Measurements from ENCODE around the gene LGALS3BP. TPM values are rescaled to one million over a fixed set of nuclear protein-coding genes. Genes with fewer than 3 reads are reported as not detected.
A peak's percentile ranks its signal among the peaks of the same experiment; 100 is the strongest.

LGALS3BP gene
- total and polyA plus RNA-seq, 4 donors: 70.7 to 174 (median 133) TPM

DNA sequence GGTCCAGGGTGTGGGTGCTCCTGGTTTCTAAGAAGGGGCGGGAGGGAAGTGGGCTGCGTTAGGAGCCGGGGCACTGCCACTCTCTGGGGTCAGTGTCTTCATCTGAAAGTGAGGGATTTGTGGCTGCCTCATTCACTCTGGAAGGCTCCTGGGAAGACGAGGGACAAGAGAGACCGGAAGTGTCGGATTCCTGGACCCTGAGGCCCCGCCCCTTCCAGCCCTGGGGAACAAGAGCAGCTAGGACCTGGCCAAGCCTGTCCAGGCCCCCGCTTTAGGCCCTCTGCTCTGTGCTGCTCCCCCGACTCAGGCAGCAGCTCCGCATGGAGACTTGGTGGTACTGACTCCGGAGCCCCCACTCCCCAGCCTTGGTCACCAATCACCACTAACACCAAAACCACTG, 6.5 kb downstream of the LGALS3BP start:
- WGBS, 2 donors: 77 to 86% methylated on average over 11 of the region's 11 CpGs
- H3K36me3 ChIP-seq (ENCODE audit: control insufficient read depth in 1 of 2, insufficient read depth in 2 of 2, low read length in 1 of 2): no peaks in the 10 kb centered on the region
- no peaks in the 10 kb centered on the region for H3K27me3 ChIP-seq (ENCODE audit: control insufficient read depth in 1 of 2, insufficient read depth in 2 of 2, low read length in 1 of 2)
- DNase-seq: no peak
- no peak for ATAC-seq (ENCODE audit: low FRiP score)
- no peaks in the 10 kb centered on the region for H3K4me1 ChIP-seq (ENCODE audit: control insufficient read depth in 1 of 2, insufficient read depth in 2 of 2, low read length in 2 of 2)
- H3K4me3 ChIP-seq (ENCODE audit: low read length in 2 of 2): no peak overlapping the region
- no peak overlapping the region for H3K27ac ChIP-seq (ENCODE audit: low read depth in 1 of 2, low read length in 2 of 2)
- intact Hi-C loops (cut with DNase I): loop anchor here (5.0 kb wide), 4 partner anchors 36 to 106 kb away; no protein-coding TSS in a partner anchor
- no peaks in the 10 kb centered on the region for H3K9me3 ChIP-seq (ENCODE audit: control insufficient read depth, low read length)

DNA sequence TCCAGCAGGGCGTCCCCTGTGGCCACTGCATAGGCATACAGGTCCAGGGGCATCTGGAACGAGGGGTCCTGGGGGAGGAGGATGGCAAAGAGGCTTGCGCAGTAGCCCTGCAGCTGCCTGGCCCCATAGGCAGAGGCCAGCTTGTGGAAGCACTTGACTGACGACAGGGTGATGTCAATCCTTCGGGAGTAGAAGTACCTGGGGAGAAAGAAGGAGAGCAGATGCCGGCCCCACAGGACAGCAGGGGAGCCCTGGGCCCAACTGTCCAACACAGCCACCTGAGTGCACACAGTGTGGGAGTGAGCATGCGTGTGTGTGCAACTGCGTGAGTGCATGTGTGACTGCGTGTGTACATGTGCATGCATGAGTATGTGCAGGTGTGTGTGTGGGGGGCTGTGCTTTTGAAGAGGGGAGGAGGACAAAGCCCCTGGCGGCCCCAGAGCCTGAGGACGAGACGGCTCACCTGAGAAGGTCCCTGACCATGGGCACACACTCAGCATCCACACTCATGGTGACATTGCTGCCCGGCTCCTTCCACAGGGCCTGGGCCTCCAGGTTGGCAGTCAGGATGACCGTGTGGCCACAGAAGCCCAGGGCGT, 7.1 kb downstream of the LGALS3BP start:
- Histone ChIP-seq H3K4me1 (ENCODE audit: control insufficient read depth in 1 of 2, insufficient read depth in 2 of 2, low read length in 2 of 2) (no peaks in the 10 kb centered on the region), H3K4me3 (ENCODE audit: low read length in 2 of 2) (no peak overlapping the region), H3K27me3 (ENCODE audit: control insufficient read depth in 1 of 2, insufficient read depth in 2 of 2, low read length in 1 of 2) (no peaks in the 10 kb centered on the region), H3K27ac (ENCODE audit: low read depth in 1 of 2, low read length in 2 of 2) (no peak overlapping the region), H3K36me3 (ENCODE audit: control insufficient read depth in 1 of 2, insufficient read depth in 2 of 2, low read length in 1 of 2) (no peaks in the 10 kb centered on the region), H3K9me3 (ENCODE audit: control insufficient read depth, low read length) (no peaks in the 10 kb centered on the region)
- DNase-seq (no peak), ATAC-seq (ENCODE audit: low FRiP score) (no peak)
- 89 to 92% methylated on average over 15 of the region's 15 CpGs for WGBS, 2 donors
- intact Hi-C loops (cut with DNase I): loop anchor here (5.0 kb wide), 4 partner anchors 35 to 105 kb away; no protein-coding TSS in a partner anchor

DNA sequence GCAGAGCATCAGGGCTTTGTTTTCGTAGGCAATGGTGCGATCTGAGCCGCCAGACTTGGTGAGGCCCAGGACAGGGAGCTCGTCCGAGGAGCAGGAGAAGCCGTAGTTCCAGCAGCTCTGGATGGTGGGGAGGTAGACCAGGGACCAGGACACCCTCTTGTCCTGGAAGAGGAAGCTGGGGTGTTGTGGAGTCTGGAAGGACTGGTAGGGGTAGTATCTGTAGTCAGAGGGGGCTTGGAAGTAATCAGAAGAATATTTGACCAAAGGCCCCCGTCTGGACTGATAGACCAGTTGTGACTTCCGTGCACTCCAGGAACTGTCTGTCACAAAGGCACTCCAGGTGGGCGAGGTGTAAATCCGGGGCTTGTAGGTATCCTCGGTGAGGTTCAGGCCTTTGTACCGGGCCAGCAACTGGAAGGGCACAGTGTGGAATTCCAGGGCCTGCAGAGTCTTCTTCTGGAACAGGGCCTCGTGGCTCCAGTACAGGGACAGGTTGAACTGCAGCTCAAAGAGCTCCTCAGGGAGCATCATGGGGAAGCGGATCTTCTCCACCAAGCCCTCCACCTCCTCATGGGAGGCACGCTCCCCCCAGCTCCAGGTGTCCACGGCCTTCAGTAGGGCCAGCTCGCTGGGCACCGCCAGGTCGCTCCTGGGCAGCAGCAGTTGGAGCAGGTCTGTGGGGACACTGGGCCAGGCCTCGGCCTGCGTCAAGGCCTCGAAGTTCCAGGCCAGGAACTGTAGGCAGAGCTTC, 7.8 kb downstream of the LGALS3BP start:
- no peak for ATAC-seq (ENCODE audit: low FRiP score)
- H3K27ac ChIP-seq (ENCODE audit: low read depth in 1 of 2, low read length in 2 of 2): no peak overlapping the region

DNA sequence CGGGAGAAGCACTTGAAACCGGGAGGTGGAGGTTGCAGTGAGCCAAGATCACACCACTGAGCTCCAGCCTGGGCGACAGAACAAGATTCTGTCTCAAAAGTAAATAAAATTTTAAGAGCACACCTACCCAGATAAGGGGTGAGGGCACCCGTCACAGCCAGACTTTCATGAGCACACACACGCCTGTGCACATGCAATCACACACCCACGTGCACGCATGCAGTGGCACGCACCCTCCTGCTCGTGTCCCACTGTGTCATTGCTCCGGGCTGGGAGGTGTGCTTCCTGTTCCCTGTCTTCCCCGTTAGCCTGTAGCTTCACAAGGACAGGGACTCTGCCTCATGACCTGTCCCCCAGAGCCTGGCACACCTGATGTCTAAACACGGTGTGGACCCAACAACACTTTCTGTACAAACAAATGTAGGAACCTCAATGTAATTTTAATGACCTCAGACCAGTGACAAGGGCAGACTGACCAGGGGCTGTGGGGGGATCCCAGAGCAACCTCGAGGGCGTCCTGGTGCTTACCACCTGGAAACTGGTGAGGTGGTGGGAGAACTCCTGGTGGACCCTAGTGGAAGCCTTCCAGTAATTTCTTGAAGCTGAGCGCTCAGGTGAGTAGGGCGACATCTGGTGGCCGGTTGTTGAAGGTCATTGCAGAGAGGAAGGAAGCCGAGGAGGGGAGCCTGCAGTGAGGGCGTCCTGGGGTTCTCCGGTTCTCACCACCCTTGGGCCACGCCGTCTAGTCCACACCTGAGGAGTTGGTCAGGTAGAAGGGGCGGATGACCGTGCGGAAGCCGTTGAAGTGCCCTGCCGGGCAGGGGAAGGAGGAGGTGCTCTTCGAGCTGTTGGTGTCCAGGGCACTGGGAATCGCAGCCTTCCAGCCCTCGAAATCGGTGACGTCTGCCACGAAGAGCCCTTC, 8.6 kb downstream of the LGALS3BP start:
- ATAC-seq (ENCODE audit: low FRiP score) (peak; percentile 71), DNase-seq (peak; percentile 89 to 94)
- H3K27ac ChIP-seq (ENCODE audit: low read depth in 1 of 2, low read length in 2 of 2): no peak overlapping the region
- H3K9me3 ChIP-seq (ENCODE audit: control insufficient read depth, low read length): no peaks in the 10 kb centered on the region
- H3K36me3 ChIP-seq (ENCODE audit: control insufficient read depth in 1 of 2, insufficient read depth in 2 of 2, low read length in 1 of 2): no peaks in the 10 kb centered on the region
- H3K4me1 ChIP-seq (ENCODE audit: control insufficient read depth in 1 of 2, insufficient read depth in 2 of 2, low read length in 2 of 2): no peaks in the 10 kb centered on the region
- intact Hi-C loops (cut with DNase I): loop anchor here (1.0 to 5.0 kb wide), 5 partner anchors 34 to 106 kb away; no protein-coding TSS in a partner anchor
- no peaks in the 10 kb centered on the region for H3K27me3 ChIP-seq (ENCODE audit: control insufficient read depth in 1 of 2, insufficient read depth in 2 of 2, low read length in 1 of 2)
- 26 to 30% methylated on average over 33 of the region's 33 CpGs for WGBS, 2 donors
- no peak overlapping the region for H3K4me3 ChIP-seq (ENCODE audit: low read length in 2 of 2)

More for the DNA sequence above, 7.8 kb downstream of the LGALS3BP start:
- H3K9me3 ChIP-seq (ENCODE audit: control insufficient read depth, low read length): no peaks in the 10 kb centered on the region
- no peak overlapping the region for H3K4me3 ChIP-seq (ENCODE audit: low read length in 2 of 2)
- DNase-seq: no peak
- no peaks in the 10 kb centered on the region for H3K27me3 ChIP-seq (ENCODE audit: control insufficient read depth in 1 of 2, insufficient read depth in 2 of 2, low read length in 1 of 2)
- no peaks in the 10 kb centered on the region for H3K36me3 ChIP-seq (ENCODE audit: control insufficient read depth in 1 of 2, insufficient read depth in 2 of 2, low read length in 1 of 2)
- H3K4me1 ChIP-seq (ENCODE audit: control insufficient read depth in 1 of 2, insufficient read depth in 2 of 2, low read length in 2 of 2): no peaks in the 10 kb centered on the region
- intact Hi-C loops (cut with DNase I): loop anchor here (1.0 to 5.0 kb wide), 5 partner anchors 35 to 107 kb away; no protein-coding TSS in a partner anchor
- WGBS, 2 donors: 76 to 78% methylated on average over 22 of the region's 22 CpGs

DNA sequence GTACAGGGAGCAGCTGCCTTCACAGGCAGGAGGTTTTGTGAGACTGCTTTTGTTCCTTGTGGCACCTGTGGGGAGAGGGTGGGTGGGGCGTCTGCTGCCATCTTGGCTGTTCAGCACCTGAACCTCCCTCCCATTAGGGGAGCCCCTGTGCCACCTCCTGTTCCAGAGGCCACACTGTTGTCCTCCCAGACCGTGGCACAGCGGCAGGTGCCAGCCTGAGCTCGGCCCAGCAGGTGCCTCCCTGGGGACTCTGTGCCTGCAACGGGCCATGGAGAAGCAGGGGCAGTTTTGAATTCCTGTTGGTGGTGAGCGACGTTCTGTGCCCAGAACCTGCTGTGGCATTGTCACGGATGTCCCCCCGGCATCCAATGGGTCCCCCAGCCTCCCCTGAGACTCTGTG, 9.9 kb downstream of the LGALS3BP start:
- Histone ChIP-seq H3K27me3 (ENCODE audit: control insufficient read depth in 1 of 2, insufficient read depth in 2 of 2, low read length in 1 of 2) (no peaks in the 10 kb centered on the region), H3K27ac (ENCODE audit: low read depth in 1 of 2, low read length in 2 of 2) (no peak overlapping the region), H3K4me3 (ENCODE audit: low read length in 2 of 2) (no peak overlapping the region), H3K9me3 (ENCODE audit: control insufficient read depth, low read length) (no peaks in the 10 kb centered on the region), H3K4me1 (ENCODE audit: control insufficient read depth in 1 of 2, insufficient read depth in 2 of 2, low read length in 2 of 2) (no peaks in the 10 kb centered on the region), H3K36me3 (ENCODE audit: control insufficient read depth in 1 of 2, insufficient read depth in 2 of 2, low read length in 1 of 2) (no peaks in the 10 kb centered on the region)
- ATAC-seq (ENCODE audit: low FRiP score): no peak
- no peak for DNase-seq
- 90% methylated on average over 9 of the region's 9 CpGs for WGBS, 2 donors
- intact Hi-C loops (cut with DNase I): loop anchor here (5.0 kb wide), 4 partner anchors 33 to 103 kb away; no protein-coding TSS in a partner anchor

DNA sequence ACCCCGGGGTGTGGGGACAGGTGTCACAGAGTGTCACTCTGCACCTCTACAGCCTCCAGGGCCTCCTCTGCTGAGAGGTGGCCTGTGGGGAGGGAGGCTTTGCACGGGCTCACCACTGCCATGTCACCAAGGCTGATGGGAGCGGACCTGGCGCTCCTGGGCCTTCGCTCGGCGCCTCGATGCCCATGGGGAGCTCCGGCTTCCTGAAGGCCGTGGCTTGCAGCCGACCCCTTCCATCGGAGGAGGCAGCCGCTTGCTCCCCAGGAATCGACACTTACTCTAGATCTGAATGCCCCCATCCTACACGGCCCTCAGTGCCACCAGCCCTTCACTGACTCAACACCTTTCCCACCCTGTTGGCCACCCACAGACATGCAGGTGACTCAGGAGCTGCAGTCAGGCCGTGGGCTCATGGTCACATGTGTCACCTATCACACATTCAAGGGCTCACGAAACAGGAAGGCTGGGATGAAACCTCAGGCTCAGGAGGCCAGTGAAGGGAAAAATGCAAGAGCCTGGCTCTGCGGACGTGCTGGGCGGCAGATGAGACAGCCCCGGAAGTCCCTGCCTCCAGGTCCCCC, 11.9 kb downstream of the LGALS3BP start:
- WGBS, 2 donors: 93 to 94% methylated on average over 21 of the region's 21 CpGs
- no peaks in the 10 kb centered on the region for H3K27me3 ChIP-seq (ENCODE audit: control insufficient read depth in 1 of 2, insufficient read depth in 2 of 2, low read length in 1 of 2)
- ATAC-seq (ENCODE audit: low FRiP score) (no peak), DNase-seq (no peak)
- no peak overlapping the region for H3K27ac ChIP-seq (ENCODE audit: low read depth in 1 of 2, low read length in 2 of 2)
- intact Hi-C loops (cut with DNase I): no loop called here
- H3K4me1 ChIP-seq (ENCODE audit: control insufficient read depth in 1 of 2, insufficient read depth in 2 of 2, low read length in 2 of 2): no peaks in the 10 kb centered on the region
- no peaks in the 10 kb centered on the region for H3K36me3 ChIP-seq (ENCODE audit: control insufficient read depth in 1 of 2, insufficient read depth in 2 of 2, low read length in 1 of 2)
- H3K4me3 ChIP-seq (ENCODE audit: low read length in 2 of 2): no peak overlapping the region
- no peaks in the 10 kb centered on the region for H3K9me3 ChIP-seq (ENCODE audit: control insufficient read depth, low read length)

DNA sequence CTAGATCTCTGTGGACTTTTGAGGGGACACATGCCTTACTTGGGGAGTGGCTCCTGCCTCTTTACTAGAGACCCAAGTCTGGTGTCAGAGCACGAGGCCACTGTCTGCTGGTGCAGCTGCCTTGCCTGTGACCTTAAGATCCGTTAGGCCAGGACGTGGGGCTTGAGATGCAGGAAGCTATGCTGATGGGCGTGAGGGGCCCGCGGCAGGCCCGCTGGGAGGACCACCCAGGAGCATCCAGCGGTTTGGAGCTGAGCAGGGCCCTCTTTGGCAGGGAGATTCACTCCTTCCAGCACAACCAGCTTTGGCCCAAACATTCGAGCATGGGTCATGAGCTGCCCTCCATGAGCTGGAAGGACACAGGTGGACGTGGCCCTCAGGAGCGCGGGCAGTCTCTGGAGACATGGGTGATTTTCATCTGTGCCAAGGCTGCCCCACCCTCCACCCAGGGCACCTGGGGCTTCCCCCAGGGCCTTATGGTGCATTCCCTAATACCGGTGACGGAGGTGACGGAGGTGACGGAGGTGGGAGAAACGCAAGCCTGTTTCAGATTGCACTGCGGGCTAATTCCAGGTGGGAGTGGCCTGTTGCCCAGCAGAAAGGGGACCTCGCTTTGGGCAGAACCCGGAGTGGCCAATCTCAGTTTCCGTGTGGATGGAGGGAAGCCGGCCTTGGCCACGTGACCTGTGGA, 12.7 kb downstream of the LGALS3BP start:
- H3K27me3 ChIP-seq (ENCODE audit: control insufficient read depth in 1 of 2, insufficient read depth in 2 of 2, low read length in 1 of 2): no peaks in the 10 kb centered on the region
- no peaks in the 10 kb centered on the region for H3K9me3 ChIP-seq (ENCODE audit: control insufficient read depth, low read length)
- 87 to 90% methylated on average over 23 of the region's 23 CpGs for WGBS, 2 donors
- H3K4me1 ChIP-seq (ENCODE audit: control insufficient read depth in 1 of 2, insufficient read depth in 2 of 2, low read length in 2 of 2): no peaks in the 10 kb centered on the region
- no peak overlapping the region for H3K27ac ChIP-seq (ENCODE audit: low read depth in 1 of 2, low read length in 2 of 2)
- H3K4me3 ChIP-seq (ENCODE audit: low read length in 2 of 2): no peak overlapping the region
- intact Hi-C loops (cut with DNase I): no loop called here
- ATAC-seq (ENCODE audit: low FRiP score) (no peak), DNase-seq (no peak)
- H3K36me3 ChIP-seq (ENCODE audit: control insufficient read depth in 1 of 2, insufficient read depth in 2 of 2, low read length in 1 of 2): no peaks in the 10 kb centered on the region

All from aorta (tissue), 5 donors.